HAP-1 (cell line): Measurements from ENCODE around the gene TOP2B.

Experiments used
- DNase-seq, 2 experiments: peaks; one replicate each; pipeline ENCODE4 v3.0.0-alpha.2; 2016 to 2020; ENCODE audit warnings: low spot score in 2 of 2
- H3K27me3 ChIP-seq: fragments of 250-450 bp; sonication (Bioruptor Pico); 2 replicates; pipeline ENCODE4 v1.5.1; 2020; ENCODE audit warnings: low read depth, mild to moderate bottlenecking, moderate library complexity
- H3K36me3 ChIP-seq: fragments of 250-450 bp; sonication (Bioruptor Pico); replicated peaks from 2 replicates; pipeline ENCODE4 v1.5.1; 2020; ENCODE audit warnings: mild to moderate bottlenecking
- H3K4me1 ChIP-seq: fragments of 250-450 bp; sonication (Bioruptor Pico); 2 replicates; pipeline ENCODE4 v1.5.1; 2020; ENCODE audit warnings: mild to moderate bottlenecking
- H3K4me3 ChIP-seq: fragments of 250-450 bp; sonication (Bioruptor Pico); 2 replicates; pipeline ENCODE4 v1.5.1; 2020; ENCODE audit warnings: mild to moderate bottlenecking, moderate library complexity
- H3K9me3 ChIP-seq: fragments of 250-450 bp; sonication (Bioruptor Pico); 2 replicates; pipeline ENCODE4 v1.5.1; 2020; ENCODE audit warnings: mild to moderate bottlenecking, moderate library complexity
- in situ Hi-C: fragments of 300-500 bp; cut with MboI; formaldehyde crosslinking; loops from 3 replicates; pipeline ENCODE4 v1.14.3; 2020; ENCODE audit warnings: low sequenced_read_pairs, inconsistent platforms, mixed read lengths

TOP2B gene

GRCh38 chr3:25589783-25590258, 74.9 kb downstream of the TOP2B start:
- Histone ChIP-seq H3K4me3 (no peak overlapping the region), H3K9me3 (no peaks in the 10 kb centered on the region), H3K27me3 (no peaks in the 10 kb centered on the region), H3K4me1 (no peaks in the 10 kb centered on the region), H3K36me3 (no peaks in the 10 kb centered on the region)
- no peak for DNase-seq
- in situ Hi-C loops, result loop anchor here (10.0 to 25.0 kb wide), 2 partner anchors 628 to 815 kb away; no protein-coding TSS in a partner anchor

DNA sequence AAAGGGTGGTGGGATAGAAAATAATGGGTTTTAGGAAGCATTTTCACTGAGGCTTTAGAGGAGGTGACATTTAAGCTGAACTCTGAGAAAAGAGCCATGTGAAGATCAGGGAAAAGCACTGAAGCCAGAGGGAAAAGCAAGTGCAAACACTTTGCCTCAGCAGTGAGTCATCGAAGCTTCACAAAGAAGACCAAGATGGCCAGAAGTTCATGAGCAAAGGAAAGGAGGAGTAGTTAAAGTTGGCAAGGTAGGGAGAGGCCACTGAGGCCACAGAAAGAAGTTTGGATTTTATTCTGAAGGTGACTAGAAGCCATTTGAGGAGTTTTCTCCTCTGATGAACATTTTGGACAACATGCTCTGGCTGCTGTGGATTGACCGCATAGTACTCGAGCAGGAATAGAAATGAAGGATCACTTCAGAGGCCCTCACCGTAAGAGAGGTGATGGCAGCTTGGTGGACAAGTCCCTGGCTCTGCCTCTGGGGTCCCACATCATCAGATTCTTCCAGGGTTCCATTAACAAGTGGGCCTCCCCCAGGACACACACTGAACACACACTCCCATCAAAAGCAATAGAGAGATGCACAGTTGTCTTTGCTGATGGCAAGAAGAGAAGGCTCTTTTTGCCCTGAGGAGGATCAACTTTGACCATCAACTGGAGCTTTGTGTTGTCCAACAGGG, 75.5 kb downstream of the TOP2B start:
- no peaks in the 10 kb centered on the region for H3K4me1 ChIP-seq
- DNase-seq, result no peak
- H3K4me3 ChIP-seq, result no peak overlapping the region
- in situ Hi-C loops, result loop anchor here (25.0 kb wide), 1 partner anchor 627 kb away; no protein-coding TSS in a partner anchor
- no peaks in the 10 kb centered on the region for H3K9me3 ChIP-seq
- H3K36me3 ChIP-seq, result no peaks in the 10 kb centered on the region
- H3K27me3 ChIP-seq, result no peaks in the 10 kb centered on the region

- H3K4me1 ChIP-seq, result no peaks in the 10 kb centered on the region
- no peak overlapping the region for H3K4me3 ChIP-seq
- in situ Hi-C loops, result loop anchor here (25.0 kb wide), 1 partner anchor 626 kb away; no protein-coding TSS in a partner anchor
- H3K36me3 ChIP-seq, result no peaks in the 10 kb centered on the region
- no peak for DNase-seq
- no peaks in the 10 kb centered on the region for H3K27me3 ChIP-seq
- H3K9me3 ChIP-seq, result no peaks in the 10 kb centered on the region
Measured at GRCh38 chr3:25588441-25589103, 76.1 kb downstream of the TOP2B start.

DNA sequence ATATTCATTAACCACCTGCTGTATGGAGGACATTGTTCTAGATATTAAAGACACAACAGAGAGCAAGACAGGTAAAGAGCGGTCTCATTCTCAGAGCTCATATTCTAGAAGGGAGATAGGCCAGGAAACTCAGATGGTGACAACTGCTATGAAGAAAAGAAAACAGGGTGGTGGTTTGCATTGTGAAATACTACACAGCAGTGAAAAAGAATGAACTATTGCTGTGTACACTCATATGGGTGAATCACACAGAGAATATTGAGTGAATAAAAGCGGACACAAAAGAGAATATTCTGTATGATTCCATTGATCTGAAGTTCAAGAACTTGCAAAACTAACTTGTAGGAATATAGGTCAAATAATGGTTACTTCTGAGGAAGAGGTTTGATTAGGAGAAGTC, 76.7 kb downstream of the TOP2B start:
- Histone ChIP-seq H3K4me1 (no peaks in the 10 kb centered on the region), H3K9me3 (no peaks in the 10 kb centered on the region), H3K27me3 (no peaks in the 10 kb centered on the region), H3K4me3 (no peak overlapping the region), H3K36me3 (no peaks in the 10 kb centered on the region)
- in situ Hi-C loops, result loop anchor here (25.0 kb wide), 1 partner anchor 626 kb away; no protein-coding TSS in a partner anchor
- no peak for DNase-seq

DNA sequence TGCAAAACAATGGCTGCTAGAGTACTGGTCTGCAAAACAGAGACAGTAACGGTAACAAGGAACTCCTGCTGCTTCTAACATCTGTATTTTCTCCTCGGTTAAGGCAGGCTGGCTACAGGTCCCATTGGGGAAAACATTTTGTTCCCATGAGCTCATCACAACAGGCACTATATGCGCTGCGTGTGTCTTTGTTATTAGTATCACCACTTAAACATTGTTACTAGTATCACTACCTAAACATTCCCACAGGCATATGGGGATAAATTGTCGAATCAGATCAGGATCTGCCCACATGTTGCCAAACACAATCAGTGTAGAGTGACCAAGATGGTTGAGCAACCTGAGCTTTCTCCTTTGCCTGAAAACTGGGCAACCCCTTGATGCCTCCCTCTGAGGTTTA, 77.2 kb downstream of the TOP2B start:
- no peak for DNase-seq
- Histone ChIP-seq H3K4me1 (peaks cover 1% of the 10 kb centered on the region), H3K36me3 (no peaks in the 10 kb centered on the region), H3K27me3 (no peaks in the 10 kb centered on the region), H3K9me3 (no peaks in the 10 kb centered on the region), H3K4me3 (no peak overlapping the region)
- in situ Hi-C loops, result loop anchor here (25.0 kb wide), 1 partner anchor 625 kb away; no protein-coding TSS in a partner anchor

GRCh38 chr3:25587094-25587493, 77.6 kb downstream of the TOP2B start:
- DNase-seq, result no peak
- in situ Hi-C loops, result loop anchor here (25.0 kb wide), 1 partner anchor 625 kb away; no protein-coding TSS in a partner anchor
- Histone ChIP-seq H3K4me1 (peaks cover 5% of the 10 kb centered on the region), H3K4me3 (no peak overlapping the region), H3K27me3 (no peaks in the 10 kb centered on the region), H3K36me3 (no peaks in the 10 kb centered on the region), H3K9me3 (no peaks in the 10 kb centered on the region)

DNA sequence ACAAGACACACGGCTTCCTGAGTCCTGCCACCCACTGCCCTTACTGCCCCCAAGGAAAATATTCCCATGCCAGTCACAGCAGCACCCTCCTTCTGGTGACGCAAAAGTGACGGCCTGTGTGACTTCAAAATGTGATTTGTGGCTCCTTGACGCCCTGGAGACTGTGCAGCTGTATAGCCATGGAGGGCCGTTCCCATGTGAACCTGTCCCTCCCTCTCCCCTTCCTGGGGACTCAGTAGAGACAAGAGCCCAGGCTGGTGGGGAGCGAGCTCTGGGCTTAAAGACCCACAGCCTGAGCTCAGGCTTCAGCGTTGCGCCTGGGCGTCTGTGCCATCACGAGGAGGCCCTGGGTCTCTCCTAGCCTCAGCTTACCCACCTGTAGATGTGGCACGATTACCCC, 78.2 kb downstream of the TOP2B start:
- H3K4me1 ChIP-seq, result peaks cover 9% of the 10 kb centered on the region
- DNase-seq, result no peak
- no peak overlapping the region for H3K4me3 ChIP-seq
- H3K36me3 ChIP-seq, result no peaks in the 10 kb centered on the region
- H3K9me3 ChIP-seq, result no peaks in the 10 kb centered on the region
- no peaks in the 10 kb centered on the region for H3K27me3 ChIP-seq
- in situ Hi-C loops, result loop anchor here (25.0 kb wide), 1 partner anchor 624 kb away; no protein-coding TSS in a partner anchor

DNA sequence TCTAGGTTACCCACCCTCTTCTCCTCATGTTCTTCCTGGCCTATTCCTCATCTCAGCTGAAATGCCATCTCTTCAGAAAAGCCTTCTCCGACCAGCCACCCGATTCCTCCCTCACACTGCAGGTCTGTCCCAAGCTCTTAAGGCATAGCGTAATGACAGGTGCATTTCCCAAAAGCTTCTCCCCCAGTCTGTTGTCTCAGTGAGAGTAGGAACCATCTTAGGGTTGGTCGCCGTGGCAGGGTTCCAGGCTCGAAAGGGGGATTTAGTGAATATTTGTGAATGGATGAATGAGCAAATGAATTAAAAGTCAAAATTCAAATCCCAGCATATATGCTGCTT, 78.6 kb downstream of the TOP2B start:
- Histone ChIP-seq H3K9me3 (no peaks in the 10 kb centered on the region), H3K4me1 (peaks cover 9% of the 10 kb centered on the region), H3K4me3 (no peak overlapping the region), H3K36me3 (no peaks in the 10 kb centered on the region), H3K27me3 (no peaks in the 10 kb centered on the region)
- no peak for DNase-seq
- in situ Hi-C loops, result loop anchor here (25.0 kb wide), 1 partner anchor 624 kb away; no protein-coding TSS in a partner anchor

- no peaks in the 10 kb centered on the region for H3K27me3 ChIP-seq
- no peaks in the 10 kb centered on the region for H3K9me3 ChIP-seq
- no peaks in the 10 kb centered on the region for H3K36me3 ChIP-seq
- in situ Hi-C loops, result loop anchor here (25.0 kb wide), 1 partner anchor 623 kb away; no protein-coding TSS in a partner anchor
- H3K4me3 ChIP-seq, result no peak overlapping the region
- peaks cover 9% of the 10 kb centered on the region for H3K4me1 ChIP-seq
- DNase-seq, result no peak
Measured at GRCh38 chr3:25585361-25586166, 79.1 kb downstream of the TOP2B start.

DNA sequence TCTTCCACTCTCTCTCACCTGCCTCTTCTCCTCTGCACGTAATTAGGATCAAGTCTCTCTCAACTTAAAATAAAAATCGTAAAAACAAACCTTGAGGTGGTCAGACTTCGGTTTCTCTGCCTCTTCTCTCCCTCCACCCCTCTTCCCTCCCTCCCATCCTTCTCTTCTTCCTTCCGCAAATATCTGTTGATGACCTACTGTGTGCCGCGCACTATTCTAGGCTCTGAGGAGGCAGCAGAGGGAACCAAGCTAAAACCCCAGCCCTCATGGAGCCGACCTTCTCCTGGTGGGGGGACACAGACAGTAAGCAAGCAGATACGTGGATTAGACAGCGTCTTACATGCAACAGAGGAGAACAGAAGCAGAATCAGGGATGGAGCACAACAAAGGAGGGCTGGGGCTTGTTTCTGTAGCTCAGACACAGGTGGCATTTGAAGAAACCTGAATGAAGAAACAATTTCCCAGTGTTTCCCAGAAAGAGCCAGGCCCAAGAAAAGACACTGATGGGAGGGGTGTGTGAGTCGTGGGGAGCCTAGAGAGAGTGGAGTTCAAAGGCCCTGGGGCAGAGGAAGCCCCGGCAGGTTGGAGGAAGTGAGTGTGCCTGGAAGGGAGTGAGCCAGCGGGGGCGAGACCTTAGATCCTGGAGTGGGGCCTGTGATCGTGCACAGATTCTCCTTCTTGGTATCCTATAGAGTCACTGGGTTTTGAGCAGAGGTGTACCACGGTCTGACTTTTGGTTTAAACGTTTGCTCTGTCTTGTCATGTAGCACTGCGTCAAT, 80.5 kb downstream of the TOP2B start:
- Histone ChIP-seq H3K4me3 (no peak overlapping the region), H3K36me3 (no peaks in the 10 kb centered on the region), H3K9me3 (no peaks in the 10 kb centered on the region), H3K27me3 (no peaks in the 10 kb centered on the region), H3K4me1 (peaks cover 9% of the 10 kb centered on the region)
- DNase-seq, result no peak
- in situ Hi-C loops, result loop anchor here (25.0 kb wide), 1 partner anchor 622 kb away; no protein-coding TSS in a partner anchor

DNA sequence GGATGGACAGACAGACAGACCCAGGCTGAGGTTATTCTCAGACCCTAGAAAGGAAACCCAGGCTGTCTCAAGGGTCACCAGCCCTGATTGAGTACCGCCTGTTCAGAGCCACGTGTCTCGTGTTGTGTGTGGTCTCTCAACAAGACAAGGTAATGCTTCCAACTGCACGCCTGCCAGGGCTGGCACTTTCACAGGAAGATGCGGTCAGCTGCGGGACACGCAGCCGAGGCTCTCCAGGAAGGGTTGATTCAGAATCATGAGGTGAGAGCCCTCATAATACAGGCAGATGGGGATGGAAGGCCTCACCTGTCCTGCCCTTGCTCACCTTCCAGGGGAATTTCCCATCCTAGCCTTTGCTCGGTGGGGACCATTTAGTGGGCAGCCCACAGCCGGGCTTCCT, 81.4 kb downstream of the TOP2B start:
- Histone ChIP-seq H3K36me3 (no peaks in the 10 kb centered on the region), H3K9me3 (no peaks in the 10 kb centered on the region), H3K27me3 (no peaks in the 10 kb centered on the region), H3K4me1 (peaks cover 9% of the 10 kb centered on the region), H3K4me3 (no peak overlapping the region)
- in situ Hi-C loops, result loop anchor here (25.0 kb wide), 1 partner anchor 621 kb away; no protein-coding TSS in a partner anchor
- DNase-seq, result no peak

GRCh38 chr3:25582242-25582641, 82.5 kb downstream of the TOP2B start:
- H3K9me3 ChIP-seq, result no peaks in the 10 kb centered on the region
- H3K4me3 ChIP-seq, result no peak overlapping the region
- H3K36me3 ChIP-seq, result no peaks in the 10 kb centered on the region
- in situ Hi-C loops, result loop anchor here (25.0 kb wide), 1 partner anchor 620 kb away; no protein-coding TSS in a partner anchor
- DNase-seq, result peak; percentile 66 to 67
- H3K27me3 ChIP-seq, result no peaks in the 10 kb centered on the region
- H3K4me1 ChIP-seq, result peaks cover 9% of the 10 kb centered on the region

DNA sequence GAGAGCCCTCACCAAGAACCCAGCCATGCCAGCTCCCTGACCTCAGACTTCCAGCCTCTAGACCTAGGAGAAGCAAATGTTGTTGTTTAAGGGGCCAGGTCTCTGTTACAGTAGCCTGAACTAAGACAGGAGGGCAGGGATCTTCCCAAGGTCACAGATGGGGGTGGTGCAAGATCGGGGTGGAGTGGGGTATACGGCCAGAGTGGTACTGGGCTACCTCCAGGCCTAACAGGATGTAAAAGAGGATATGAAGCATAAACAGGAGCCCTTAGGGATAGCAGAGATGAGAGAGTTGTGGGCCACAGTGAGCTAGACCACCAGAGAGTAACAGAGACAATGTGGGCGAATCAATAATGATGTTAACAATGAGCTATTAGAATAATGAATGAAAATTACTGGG, 82.9 kb downstream of the TOP2B start:
- H3K27me3 ChIP-seq, result no peaks in the 10 kb centered on the region
- in situ Hi-C loops, result loop anchor here (25.0 kb wide), 1 partner anchor 620 kb away; no protein-coding TSS in a partner anchor

More for the DNA sequence above, 82.9 kb downstream of the TOP2B start:
- no peaks in the 10 kb centered on the region for H3K9me3 ChIP-seq
- no peaks in the 10 kb centered on the region for H3K36me3 ChIP-seq
- no peak for DNase-seq
- H3K4me3 ChIP-seq, result no peak overlapping the region
- peaks cover 9% of the 10 kb centered on the region for H3K4me1 ChIP-seq
